Stimulated activated CD4-positive, alpha-beta T cell treated with anti-CD3 and anti-CD28 coated beads, TNF-alpha, amount 100 ng/mL, for 48 hours (primary cell): Measurements from ENCODE around the gene PTK7.

ENCODE experiments used
- DNase-seq, 3 donors: peaks; one replicate each; pipeline ENCODE4 v3.0.0-alpha.2; 2020; ENCODE audit warnings: low read depth in 3 of 3

PTK7 gene

GRCh38 chr6:43204271-43205105, 128.4 kb downstream of the PTK7 start:
- no peak for DNase-seq

GRCh38 chr6:43205849-43206248, 129.7 kb downstream of the PTK7 start:
- no peak for DNase-seq

GRCh38 chr6:43207286-43207685, 131.2 kb downstream of the PTK7 start:
- DNase-seq: no peak
